ENCODE data around the gene NLK.
"Not testable (repeated sequence)": the region's sequence is repeated elsewhere in the genome, so short reads cannot be mapped to it uniquely, and the experiment has no call there.

NLK gene

DNA sequence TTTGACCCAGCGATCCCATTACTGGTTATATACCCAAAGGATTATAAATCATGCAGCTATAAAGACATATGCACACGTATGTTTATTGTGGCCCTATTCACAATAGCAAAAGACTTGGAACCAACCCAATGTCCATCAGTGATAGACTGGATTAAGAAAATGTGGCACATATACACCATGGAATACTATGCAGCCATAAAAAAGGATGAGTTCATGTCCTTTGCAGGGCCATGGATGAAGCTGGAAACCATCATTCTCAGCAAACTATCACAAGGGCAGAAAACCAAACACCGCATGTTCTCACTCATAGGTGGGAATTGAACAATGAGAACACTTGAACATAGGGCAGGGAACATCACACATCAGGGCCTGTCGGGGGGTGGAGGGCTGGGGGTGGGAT is 112.9 kb downstream of the NLK start:
- not testable (repeated sequence) for DNase-seq (ENCODE audit: low read depth in 2 of 2)

DNA sequence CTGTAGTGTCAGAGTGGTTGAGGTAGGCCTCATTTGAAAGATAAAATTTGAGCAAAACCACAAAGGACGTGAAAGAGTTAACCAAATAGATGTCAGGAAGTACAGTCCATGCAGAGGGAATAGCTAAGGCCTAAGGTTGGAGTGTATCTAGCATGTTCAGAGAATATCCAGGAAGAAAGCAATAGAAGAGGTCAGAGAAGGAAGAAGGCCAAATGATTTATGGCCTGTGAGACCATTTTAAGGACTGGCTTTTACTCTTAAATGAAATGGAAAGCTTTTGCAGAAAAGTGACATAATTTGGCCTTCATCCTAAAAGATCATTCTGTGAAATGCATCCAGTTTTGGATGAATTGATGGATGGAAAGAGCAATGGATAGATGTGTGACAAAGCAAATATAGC is 116.5 kb downstream of the NLK start:
- no peak for DNase-seq (ENCODE audit: low read depth in 2 of 2)

DNA sequence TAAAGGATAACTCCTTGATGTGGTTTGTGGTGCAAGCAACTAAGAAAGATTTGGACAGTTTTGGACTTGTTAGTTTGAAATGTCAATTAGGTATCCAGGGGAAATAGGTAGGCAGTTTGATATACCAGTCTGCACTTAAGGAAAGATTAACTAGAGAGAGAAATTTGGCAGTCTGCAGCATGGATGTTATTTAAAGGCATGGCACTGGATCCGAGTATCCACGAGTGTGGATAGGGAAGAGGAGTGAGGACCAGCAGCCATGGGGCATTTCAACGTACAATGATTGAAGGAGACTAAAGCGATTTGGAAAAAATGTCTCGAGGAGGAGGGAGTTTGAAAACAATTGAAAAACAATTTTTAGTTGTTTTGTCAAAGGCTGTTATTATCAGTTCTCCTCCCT is 117.4 kb downstream of the NLK start:
- no peak for DNase-seq (ENCODE audit: low read depth in 2 of 2)

DNA sequence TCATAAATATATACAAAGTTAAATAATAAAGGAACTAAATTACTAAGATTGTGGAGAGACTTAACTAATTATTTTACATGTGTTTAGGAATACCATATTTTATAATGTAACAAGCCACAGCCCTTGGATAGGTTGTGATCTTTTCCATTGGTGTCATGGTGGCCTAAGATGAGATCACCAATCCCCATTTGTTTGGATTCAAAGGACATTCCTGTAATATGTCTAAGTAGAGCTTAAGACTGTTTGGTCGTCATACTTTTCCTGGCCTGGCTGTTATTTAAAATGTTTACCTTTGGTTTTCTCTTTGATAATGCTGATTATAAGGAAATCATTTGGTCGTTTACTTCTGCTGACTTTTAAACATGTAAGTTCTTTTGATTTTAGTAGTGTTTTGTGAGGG is 118.1 kb downstream of the NLK start:
- DNase-seq (ENCODE audit: low read depth in 2 of 2): no peak

DNA sequence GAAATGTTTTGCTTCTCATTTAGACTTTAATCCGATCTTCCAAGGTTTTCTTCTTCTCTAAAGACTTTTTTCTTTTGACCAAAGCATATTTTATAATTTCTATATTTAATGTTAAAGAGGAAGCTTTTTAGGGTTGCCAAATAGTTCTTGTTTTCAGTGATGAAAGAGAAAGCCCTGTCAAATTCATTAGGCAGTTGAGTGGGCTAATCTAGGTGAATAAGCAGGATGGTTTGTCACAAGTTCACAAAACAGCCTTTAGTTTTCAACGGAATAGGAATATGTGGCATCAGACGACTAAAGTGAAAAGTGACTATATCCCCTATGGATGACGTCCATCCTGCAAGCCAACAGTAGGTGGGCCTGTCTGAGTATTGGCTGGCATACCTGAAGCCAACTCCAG is 118.8 kb downstream of the NLK start:
- DNase-seq (ENCODE audit: low read depth in 2 of 2): no peak

DNA sequence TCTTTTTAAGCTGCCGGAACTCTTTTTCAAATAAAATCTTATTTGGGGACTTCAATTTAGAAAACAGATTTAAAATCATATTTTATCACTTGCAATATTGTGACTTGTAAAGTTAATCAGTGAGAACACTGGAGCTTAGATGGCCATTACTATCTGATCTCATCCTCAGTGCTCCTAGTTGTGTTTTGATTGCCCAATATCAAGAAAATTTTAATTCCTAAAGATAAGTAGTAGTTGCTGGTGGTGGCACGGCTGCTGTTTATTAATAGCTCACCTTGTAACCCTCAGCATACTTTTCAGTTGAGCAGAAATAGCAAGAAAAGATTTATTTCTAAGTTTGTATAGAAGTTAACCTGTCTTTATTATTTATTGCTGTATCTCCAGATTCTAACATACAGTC is 124.0 kb downstream of the NLK start:
- DNase-seq (ENCODE audit: low read depth in 2 of 2): no peak

DNA sequence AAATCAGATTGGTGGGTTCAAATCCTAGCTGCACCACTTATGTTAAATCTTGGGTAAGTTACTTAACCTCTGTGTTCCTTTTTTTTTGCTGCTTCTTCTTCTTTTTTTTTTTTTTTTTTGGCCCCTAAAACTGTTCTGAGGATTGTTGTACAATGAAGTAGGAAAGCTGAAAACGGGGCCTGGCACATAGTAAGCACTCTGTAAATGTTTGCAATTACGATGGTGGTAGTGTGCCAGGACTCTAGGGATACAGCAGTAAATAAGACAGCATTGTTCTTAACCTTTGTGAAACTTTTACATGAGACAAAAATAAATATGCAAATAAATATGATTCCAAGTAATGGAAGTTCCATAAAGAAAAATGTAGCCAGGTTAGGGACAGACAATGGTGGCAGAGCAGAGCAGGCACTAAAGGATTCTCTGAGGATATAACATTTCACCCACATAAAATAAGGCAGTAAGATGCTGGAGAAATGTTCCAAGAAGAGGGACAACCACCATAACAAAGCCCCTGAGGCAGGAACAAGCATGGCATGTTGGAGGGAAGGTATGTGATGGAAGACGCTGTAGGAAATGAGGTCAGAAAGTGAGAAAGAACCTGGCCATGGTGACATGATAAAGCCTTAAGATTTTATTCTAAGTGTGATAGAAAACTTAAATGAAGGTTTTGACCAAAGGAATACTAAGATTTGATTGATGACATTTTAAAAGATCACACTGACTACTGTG is 127.3 kb downstream of the NLK start:
- DNase-seq (ENCODE audit: low read depth in 2 of 2): no peak

DNA sequence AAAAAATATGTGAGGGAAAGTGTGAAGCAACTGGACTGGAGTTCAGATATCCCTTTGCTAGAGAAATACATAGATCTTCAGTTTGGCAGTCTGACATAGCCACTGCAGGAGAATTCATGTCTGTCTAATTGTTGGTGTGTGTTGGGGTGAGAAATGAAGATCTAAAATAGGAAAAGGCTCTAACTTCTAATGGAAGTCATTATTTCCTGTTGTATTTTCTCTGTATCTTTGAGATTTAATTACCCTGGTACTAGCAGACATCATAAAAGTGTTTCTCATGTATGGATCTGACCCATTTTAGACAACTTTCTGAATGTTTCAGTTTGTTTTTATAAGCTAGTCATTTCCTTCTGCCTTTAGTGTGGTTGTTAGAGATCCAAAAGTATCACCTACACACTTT is 128.3 kb downstream of the NLK start:
- no peak for DNase-seq (ENCODE audit: low read depth in 2 of 2)

DNA sequence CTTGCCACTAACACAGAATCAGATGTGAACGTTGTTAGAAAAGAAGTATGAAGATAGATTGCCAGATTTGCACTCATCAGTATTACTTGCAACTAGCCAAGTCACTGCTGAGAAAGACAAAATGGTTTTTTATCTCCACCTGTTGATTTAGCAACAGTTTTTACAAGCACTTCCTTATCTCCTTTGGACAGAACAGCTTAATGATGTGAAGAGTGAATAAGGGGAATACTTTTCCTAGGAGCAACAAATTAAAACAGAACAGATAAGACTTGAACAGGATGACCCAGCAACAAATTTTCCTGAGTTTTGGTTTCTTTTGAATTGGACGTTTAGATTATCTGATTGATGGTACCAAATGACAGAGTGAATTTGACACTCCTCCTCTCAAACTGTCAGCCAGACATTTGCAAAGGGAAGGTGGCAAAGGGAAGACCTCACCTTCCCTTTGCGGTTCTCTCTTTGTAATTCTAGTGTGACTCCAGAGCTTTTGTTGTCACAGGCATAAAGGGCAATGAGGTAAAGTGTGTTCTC is 130.6 kb downstream of the NLK start:
- DNase-seq (ENCODE audit: low read depth in 2 of 2): no peak

DNA sequence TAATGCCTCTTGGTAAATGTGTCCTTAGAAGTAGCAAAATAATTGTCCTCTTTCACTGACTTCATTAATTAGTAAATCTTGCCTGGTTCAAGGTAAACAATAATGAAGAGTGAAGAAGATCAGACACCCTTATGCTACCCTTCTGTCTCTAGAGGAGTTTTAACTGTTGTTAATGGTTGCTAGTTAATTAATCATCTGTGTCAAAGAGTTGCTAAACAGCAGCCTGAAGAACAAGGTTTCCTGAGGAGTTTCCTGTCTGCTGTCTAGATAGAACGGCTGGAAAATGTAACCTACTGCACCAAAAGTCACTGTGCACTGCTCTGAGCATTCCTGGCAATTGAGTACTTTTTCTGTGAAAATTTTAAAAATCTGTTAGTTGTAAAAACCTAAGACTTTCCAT is 131.3 kb downstream of the NLK start:
- DNase-seq (ENCODE audit: low read depth in 2 of 2): no peak

DNA sequence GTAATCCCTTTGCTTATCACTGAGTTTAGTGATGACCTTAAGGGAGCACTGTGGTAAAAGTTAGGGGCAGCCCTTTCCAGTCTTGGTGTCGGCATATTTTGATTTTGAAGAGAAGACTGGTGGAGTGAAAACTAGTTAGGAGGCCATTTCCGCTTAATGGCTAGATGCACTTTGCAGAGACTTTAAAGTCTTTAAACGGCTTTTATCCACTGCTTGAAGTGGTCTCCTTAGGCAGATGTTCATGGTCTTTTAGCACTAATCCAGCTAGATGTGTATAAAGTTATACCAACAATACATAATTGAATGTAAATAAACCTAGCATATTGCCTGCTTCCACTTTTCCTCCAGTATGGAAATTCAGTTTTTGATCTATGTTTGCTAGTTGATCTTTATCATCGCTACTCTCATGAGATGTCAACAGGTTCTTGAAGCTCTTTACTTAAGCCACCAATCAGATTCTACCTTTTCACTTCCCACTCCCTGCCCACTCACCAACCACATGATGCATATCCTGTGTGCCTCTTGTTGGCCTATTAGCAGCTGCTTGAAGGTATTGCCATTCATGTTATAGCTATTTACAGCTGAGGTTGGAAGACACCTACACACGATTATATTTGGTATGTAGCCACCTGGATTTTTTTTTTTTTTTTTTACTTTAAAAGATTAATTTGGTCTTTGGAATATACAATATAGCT is 132.0 kb downstream of the NLK start:
- no peak for DNase-seq (ENCODE audit: low read depth in 2 of 2)

DNA sequence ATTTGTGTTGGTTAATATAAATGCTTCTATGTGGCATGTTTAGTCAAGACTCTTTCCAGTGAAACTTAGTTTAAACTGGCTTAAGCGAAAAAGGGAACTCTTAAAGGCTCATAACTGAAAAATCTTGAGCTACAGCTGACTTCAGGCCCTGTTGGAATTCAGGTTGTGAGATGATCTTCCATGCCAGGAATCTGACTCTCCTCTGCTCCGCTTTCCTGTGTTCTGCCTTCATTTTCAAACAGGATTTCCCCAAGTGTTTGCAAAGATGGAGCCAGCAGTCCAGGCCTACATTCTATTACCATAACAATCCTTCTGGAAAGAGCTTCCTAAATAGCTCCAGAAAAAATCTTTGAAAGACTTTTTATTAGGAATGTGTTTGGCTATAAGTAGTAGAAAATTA is 134.9 kb downstream of the NLK start:
- DNase-seq (ENCODE audit: low read depth in 2 of 2): no peak

DNA sequence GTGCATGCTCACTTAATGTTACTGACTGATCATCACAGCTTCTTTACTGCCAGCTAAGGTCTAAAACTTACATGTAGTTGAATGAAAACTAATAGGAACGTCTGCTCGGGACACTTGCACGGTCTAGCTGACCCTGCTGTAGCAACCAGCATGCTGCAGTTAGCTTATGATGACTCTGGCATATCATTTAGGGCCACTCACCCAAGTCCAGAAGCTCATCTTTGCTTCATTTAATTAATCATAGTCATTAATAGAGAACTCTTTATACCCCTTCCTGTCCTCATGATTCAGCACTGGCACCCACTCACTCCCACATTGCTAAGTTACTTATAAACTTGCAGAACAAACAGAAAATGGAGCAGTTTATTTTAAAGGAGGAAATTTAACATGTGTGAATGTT is 136.3 kb downstream of the NLK start:
- no peak for DNase-seq (ENCODE audit: low read depth in 2 of 2)

DNA sequence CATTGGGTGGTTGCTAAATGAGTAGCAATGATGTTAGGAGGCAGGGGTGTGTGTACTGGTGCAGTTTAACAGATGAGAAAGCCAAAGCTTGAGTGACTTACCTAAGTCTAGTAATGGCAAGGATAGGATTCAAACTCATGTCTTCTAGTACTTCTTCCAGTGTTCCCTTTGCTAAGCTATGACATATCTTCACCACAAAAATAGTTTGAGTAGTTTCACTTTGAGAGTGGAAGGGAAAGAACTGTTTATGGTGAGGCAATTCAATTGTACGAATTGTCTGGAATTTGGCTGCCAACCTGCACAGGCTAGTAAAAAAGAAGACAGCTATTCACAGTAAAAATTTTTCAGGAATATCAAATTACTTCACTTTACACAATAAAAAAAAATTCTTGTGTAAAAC is 138.0 kb downstream of the NLK start:
- no peak for DNase-seq (ENCODE audit: low read depth in 2 of 2)

DNA sequence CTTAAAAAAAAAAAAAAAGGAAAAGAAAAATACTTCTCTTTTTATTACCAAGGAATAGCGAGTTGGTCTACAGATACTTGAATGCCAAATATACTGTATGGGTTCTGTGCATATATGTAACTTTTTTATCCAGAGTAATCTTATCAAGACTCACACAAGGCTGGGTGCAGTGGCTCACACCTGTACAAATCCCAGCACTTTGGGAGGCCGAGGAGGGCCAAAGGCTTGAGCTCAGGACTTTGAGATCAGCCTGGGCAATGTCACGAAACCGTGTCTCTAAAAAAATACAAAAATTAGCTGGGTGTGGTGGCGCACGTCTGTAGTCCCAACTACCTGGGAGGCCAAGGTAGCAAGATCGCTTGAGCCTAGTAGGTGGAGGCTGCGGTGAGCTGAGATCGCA is 139.1 kb downstream of the NLK start:
- no peak for DNase-seq (ENCODE audit: low read depth in 2 of 2)

DNA sequence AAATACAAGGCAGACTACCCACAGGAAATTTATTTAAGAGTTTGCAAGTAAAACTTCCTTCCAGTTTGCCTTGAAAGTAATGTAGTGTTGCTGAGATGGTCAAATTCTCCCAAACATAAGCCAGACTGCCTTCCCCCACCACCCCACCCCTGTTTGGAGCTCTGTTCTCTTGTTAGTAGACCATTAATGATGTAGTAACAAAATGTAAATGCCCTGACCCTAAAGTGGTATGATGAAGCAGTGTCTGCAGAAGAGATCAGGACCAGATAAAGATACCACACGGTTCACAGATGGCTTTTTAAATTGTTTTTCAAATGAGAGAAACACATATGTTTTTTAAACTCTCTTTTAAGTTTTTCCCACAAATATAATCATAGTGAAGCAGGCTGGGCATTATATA is 140.1 kb downstream of the NLK start:
- DNase-seq (ENCODE audit: low read depth in 2 of 2): no peak

DNA sequence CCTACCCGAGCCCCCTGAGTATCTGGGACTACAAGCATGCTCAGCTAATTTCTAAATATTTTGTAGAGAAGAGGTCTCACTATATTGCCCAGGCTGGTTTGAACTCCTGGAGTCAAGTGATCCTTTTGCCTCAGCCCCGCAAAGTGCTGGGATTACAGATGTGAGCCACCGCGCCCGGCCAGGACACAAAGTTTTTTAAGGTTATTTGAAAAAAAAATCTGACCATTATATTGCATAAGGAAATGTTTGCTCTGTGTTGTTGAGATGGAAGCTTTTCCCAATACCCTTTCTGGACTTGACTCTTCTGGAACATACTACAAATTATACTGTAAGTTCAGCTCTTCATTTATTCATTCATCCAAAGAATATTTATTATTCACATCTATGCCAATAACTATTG is 143.2 kb downstream of the NLK start:
- no peak for DNase-seq (ENCODE audit: low read depth in 2 of 2)

DNA sequence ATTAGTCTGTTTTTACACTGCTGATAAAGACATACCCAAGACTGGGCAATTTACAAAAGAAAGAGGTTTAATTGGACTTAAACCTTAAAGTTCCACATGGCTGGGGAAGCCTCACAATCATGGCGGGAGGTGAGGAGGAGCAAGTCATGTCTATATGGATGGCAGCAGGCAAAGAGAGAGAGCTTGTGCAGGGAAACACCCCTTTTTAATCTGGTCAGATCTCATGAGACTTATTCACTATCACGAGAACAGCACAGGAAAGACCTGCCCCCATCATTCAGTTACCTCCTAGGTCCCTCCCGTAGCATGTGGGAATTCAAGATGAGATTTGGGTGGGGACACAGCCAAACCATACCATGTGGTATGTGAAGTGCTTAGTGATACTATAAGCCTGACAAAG is 144.0 kb downstream of the NLK start:
- DNase-seq (ENCODE audit: low read depth in 2 of 2): not testable (repeated sequence)

DNA sequence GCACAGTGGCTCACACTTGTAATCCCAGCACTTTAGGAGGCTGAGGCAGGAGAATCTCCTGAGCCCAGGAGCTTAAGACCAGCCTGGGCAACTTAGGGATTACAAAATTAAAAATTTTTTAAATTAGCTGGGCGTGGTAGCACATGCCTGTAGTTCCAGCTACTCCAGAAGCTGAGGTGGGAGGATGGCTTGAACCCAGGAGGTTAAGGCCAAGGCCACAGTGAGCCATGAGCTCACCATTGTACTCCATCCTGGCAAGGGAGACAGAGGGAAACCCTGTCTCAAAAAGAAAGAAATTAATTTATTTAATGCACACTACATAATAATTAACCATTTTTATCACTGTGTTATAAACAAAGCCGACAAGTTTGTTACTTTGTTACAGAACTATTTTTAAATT is 145.5 kb downstream of the NLK start:
- no peak for DNase-seq (ENCODE audit: low read depth in 2 of 2)

DNA sequence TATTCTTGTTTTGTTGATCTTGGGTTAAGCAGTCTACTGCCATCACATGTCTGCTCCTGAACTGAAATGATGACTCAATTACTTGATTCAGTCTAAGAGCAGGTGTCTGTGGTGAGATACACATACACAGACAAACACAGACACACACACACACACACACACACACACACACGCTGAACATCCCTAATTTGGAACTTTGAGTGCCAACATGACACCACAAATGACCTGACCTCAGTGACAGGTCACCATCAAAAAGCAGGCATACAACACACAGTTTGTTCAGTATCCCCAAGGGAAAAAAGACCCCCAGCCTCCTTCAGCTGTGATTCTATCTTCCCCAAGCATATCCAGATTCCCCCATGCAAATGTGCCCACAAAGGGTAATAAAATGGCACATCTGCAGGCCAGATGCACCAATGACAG is 146.4 kb downstream of the NLK start:
- no peak for DNase-seq (ENCODE audit: low read depth in 2 of 2)

DNA sequence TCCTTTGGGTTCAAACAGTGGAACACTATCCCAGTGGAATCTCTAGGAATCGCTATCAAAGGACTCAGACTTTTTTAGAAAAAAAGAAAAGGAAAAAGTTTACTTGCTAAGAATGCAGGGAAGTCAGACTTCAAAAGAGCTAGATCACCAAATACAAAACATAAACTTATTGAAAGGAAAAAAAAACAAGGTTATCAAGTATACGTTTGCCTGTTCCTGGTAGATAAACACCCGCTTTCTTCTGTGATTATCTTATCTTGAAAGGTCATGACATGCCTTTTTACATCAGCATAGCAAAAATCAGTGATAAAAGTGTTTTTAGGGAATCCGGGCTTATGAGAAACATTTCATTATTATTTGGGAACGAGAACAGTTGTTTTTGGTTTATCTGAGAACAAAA is 147.2 kb downstream of the NLK start:
- DNase-seq (ENCODE audit: low read depth in 2 of 2): no peak

DNA sequence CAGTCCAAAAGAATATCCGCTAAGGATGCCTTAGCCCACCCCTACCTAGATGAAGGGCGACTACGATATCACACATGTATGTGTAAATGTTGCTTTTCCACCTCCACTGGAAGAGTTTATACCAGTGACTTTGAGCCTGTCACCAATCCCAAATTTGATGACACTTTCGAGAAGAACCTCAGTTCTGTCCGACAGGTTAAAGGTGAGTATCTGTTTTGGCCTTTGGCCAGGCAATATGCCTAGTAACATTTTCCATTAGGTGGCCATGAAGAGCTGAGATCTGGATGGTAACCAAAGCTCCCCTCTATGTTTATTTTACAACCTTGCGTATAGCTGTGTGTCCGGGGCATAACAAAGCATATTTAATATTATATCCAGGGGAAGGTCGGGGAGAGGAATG is 148.5 kb downstream of the NLK start:
- no peak for DNase-seq (ENCODE audit: low read depth in 2 of 2)

DNA sequence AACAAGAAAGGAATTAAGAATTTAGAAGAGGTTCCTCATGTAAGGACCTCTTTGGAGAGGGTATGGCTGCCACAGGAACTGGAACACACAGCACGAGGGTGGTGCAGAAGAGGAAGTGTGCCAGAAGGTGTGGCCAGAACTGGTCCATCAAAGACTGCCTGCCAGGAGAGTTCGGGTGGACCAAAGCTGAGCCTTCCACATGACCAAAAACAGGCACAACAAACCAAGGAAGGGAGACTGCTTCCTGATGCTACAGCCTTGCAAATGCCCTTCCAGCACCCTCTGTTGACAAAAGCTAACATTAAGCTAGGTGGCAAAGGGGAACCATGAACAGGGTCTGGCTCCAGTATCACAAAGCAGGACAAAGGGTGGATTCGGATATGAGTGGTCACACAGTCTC is 150.8 kb downstream of the NLK start:
- no peak for DNase-seq (ENCODE audit: low read depth in 2 of 2)

DNA sequence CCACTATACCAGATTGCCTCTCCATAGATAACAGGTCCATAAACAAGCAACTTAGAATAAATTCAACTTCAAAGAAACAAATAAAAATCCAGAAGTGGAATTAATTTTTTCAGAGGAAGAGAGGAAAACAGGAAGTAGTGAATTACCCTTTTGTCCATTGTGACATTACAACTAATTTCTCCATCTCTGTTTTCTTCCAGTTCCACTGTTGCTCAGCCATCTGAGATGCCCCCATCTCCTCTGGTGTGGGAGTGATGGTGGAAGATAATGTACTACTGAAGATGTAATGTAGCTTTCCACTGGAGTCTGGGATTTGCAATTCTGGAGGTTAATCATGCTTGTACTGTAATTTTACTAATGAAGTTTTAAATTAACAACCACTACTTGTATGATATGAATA is 151.9 kb downstream of the NLK start:
- DNase-seq (ENCODE audit: low read depth in 2 of 2): no peak

Measured in stimulated activated CD4-positive, alpha-beta T cell treated with anti-CD3 and anti-CD28 coated beads, Interleukin-1b, Interleukin-23, amount 100 ng/mL, for 1 hour (primary cell).